Spleen (tissue), 11 donors: ENCODE measurements around the gene COL4A2. TPM values are rescaled to one million over a fixed set of nuclear protein-coding genes. Genes with fewer than 3 reads are reported as not detected.

Source experiments
- DNase-seq: peaks from one replicate; pipeline ENCODE4 v3.0.0-alpha.2; 2020
- H3K27ac ChIP-seq, 8 donors: fragments of 200-600 bp; sonication (generic) in 7 of 8; 1 replicate in 4 of 8; 2 replicates in 4 of 8; pipeline versions ENCODE4 v1.5.0 to v1.8.0; 2016 to 2021; ENCODE audit warnings: inconsistent platforms in 4 of 8, mild to moderate bottlenecking in 4 of 8, moderate library complexity in 1 of 8
- H3K27me3 ChIP-seq, 7 donors: fragments of 200-600 bp; sonication (generic) in 6 of 7; replicated peaks in 1 of 7; 1 replicate in 4 of 7; 2 replicates in 3 of 7; pipeline versions ENCODE4 v1.5.0 to v1.8.0; 2016 to 2021; ENCODE audit warnings: inconsistent platforms in 3 of 7, mild to moderate bottlenecking in 1 of 7
- H3K36me3 ChIP-seq, 6 donors: fragments of 200-600 bp; sonication (generic) in 5 of 6; 1 replicate in 4 of 6; 2 replicates in 2 of 6; pipeline versions ENCODE4 v1.5.0 to v1.8.0; 2016 to 2021; ENCODE audit warnings: inconsistent platforms in 2 of 6
- H3K4me1 ChIP-seq, 6 donors: fragments of 200-600 bp; sonication (generic) in 5 of 6; 1 replicate in 3 of 6; 2 replicates in 3 of 6; pipeline versions ENCODE4 v1.5.0 to v1.8.0; 2016 to 2021; ENCODE audit warnings: inconsistent platforms in 3 of 6
- H3K4me3 ChIP-seq, 8 donors: fragments of 200-600 bp; sonication (generic) in 7 of 8; 1 replicate in 4 of 8; 2 replicates in 4 of 8; pipeline versions ENCODE4 v1.5.0 to v1.8.0; 2016 to 2021; ENCODE audit warnings: inconsistent platforms in 4 of 8, mild to moderate bottlenecking in 4 of 8, moderate library complexity in 2 of 8
- H3K9me3 ChIP-seq, 8 donors: fragments of 200-600 bp; sonication (generic) in 7 of 8; 1 replicate in 4 of 8; 2 replicates in 4 of 8; pipeline versions ENCODE4 v1.5.0 to v1.8.0; 2016 to 2021; ENCODE audit warnings: inconsistent platforms in 4 of 8
- POLR2A ChIP-seq, 3 donors: fragments of 450-650 bp; IDR thresholded peaks; one replicate each; pipeline ENCODE4 v1.5.1; 2017; ENCODE audit warnings: antibody characterized with exemption in 3 of 3, mild to moderate bottlenecking in 1 of 3
- POLR2AphosphoS5 ChIP-seq, 3 donors: sonication (generic); formaldehyde crosslinking; IDR thresholded peaks; one replicate each; pipeline ENCODE4 v1.5.1; 2017; ENCODE audit warnings: antibody characterized with exemption in 3 of 3
- WGBS, 5 donors: extraction: QIAGEN DNeasy Blood & Tissue Kit in 3 of 5; methylation state at CpG; one replicate each; pipeline versions ENCODE4 v1.1.5 to v1.1.7; 2013 to 2018; 5-methylcytosine and 5-hydroxymethylcytosine counted together
- intact Hi-C: fragments of 100-400 bp; cut with DNase I; formaldehyde crosslinking; loops from one replicate; pipeline ENCODE4 v1.15.0; 2023; ENCODE audit warnings: low total_unique reads
- microRNA-seq, 3 donors: library from miRNA; unstranded; fragments of <30 nt; microRNA quantifications; one replicate each; pipeline versions ENCODE4 to v1.1.0, GENCODE V29; 2019 to 2020
- polyA plus RNA-seq, 3 donors: library from polyadenylated mRNA; stranded (reverse); fragments of 200-250 nt; gene quantifications; one replicate each; pipeline ENCODE4 v1.2.1, GENCODE V29; 2013
- small RNA-seq, 4 donors: library from RNA; depleted of rRNA; stranded (forward); fragments of <200 nt; gene quantifications; one replicate each; pipeline ENCODE3, GENCODE V24; 2016
- total RNA-seq, 7 donors: library from RNA; depleted of rRNA in 3 of 7; stranded (reverse); fragments of >200 nt in 3 of 7; fragmentation: NEBNext Ultra II Directional in 4 of 7; extraction: Animal tissue kit (Norgen Biotek cat#: 25700) in 4 of 7; gene quantifications; one replicate each; pipeline versions ENCODE4 v1.1.0 to v1.2.1, GENCODE V29; 2016 to 2021
- TF ChIP-seq, protein P1 (sequence below), 11 experiments: fragments of 200-600 bp in 7 of 11; fragments of 450-650 bp in 4 of 11; sonication (generic) in 4 of 11; IDR thresholded peaks in 8 of 11; conservative IDR thresholded peaks in 3 of 11; 1 replicate in 7 of 11; 2 replicates in 4 of 11; pipeline versions ENCODE4 v1.4.0 to v1.8.0; 2016 to 2021; ENCODE audit warnings: antibody characterized with exemption in 11 of 11, inconsistent platforms in 4 of 11, mild to moderate bottlenecking in 1 of 11
- donor health status: healthy with polysubstance abuse.
- donor health status: DM: no; HTN: no; CAD: no; lungs with moderate emphysema.
- donor health status: DM: no; HTN: no; CAD: no.
- donor health status: Bipolar disorder and iron deficiency.
- donor health status: healthy.
- donor health status: DM: no; HTN: no; CAD: no.
- donor health status: DM: yes; HTN: yes; CAD: no.

COL4A2 gene
- total and polyA plus RNA-seq, 10 donors = 52.6 to 712 (median 337) TPM

GRCh38 chr13:110560601-110561343, 253.7 kb downstream of the COL4A2 start:
- Histone ChIP-seq H3K4me3 (peak overlapping the region; percentile 33 to 92 (median 86)), H3K36me3 (peaks cover 0 to 34% (median 4%) of the 10 kb centered on the region in 6 donors), H3K4me1 (peaks cover 0 to 80% (median 51%) of the 10 kb centered on the region in 6 donors), H3K27ac (peak overlapping the region; percentile 54 to 96 (median 94)), H3K27me3 (no peaks in the 10 kb centered on the region), H3K9me3 (peaks cover 0 to 6% (median 0%) of the 10 kb centered on the region in 8 donors)
- intact Hi-C loops = no loop called here
- 2 to 4% (median 3%) methylated on average over 15 to 29 of the region's 29 CpGs for WGBS, 5 donors
- TF ChIP-seq POLR2A (IDR thresholded peaks at IDR 0.05) (no peak), POLR2AphosphoS5 (IDR thresholded peaks at IDR 0.05) (peak in 1 of 3 donors; percentile 44)
- DNase-seq = no peak

DNA sequence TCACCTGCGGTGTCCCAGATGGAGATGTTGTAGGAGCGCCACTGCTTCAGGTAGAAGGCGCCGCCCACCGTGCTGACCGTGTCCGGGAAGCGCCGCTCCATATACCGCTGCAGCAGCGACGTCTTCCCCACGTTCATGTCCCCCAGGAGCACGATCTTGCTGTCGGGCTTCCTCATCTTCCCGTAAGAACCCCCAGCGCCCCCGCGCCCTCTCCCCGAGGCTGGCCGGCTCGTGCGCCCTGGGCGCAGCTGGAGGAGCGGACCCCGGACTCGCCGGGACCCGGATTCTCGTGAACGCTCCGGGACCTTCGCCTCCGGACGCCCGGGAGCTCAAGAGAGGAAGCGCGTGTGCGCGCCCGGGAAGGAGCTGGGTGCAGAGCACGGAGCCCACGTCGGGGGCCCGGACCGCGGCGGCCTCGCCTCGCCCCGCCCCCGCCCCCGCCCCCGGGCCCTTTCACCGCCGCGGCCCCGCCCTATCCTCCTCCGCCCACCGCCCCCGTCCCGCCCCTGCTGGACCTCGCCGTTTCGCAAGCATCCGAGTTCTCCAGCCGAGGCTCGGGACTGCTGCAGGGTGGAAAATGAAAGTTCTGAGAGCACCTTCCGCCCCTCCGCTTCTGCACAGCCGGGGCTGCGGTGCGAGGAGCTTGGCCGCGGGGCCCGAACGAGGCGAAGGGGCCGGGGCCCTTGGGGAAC, 254.4 kb downstream of the COL4A2 start, which contains the start of gene RAB20:
Gene RAB20 (minus strand): TSS at position 379 of the 692 bp plus-strand sequence. CDS start 203 bp downstream, at position 176.
- TF ChIP-seq, protein P1, sequence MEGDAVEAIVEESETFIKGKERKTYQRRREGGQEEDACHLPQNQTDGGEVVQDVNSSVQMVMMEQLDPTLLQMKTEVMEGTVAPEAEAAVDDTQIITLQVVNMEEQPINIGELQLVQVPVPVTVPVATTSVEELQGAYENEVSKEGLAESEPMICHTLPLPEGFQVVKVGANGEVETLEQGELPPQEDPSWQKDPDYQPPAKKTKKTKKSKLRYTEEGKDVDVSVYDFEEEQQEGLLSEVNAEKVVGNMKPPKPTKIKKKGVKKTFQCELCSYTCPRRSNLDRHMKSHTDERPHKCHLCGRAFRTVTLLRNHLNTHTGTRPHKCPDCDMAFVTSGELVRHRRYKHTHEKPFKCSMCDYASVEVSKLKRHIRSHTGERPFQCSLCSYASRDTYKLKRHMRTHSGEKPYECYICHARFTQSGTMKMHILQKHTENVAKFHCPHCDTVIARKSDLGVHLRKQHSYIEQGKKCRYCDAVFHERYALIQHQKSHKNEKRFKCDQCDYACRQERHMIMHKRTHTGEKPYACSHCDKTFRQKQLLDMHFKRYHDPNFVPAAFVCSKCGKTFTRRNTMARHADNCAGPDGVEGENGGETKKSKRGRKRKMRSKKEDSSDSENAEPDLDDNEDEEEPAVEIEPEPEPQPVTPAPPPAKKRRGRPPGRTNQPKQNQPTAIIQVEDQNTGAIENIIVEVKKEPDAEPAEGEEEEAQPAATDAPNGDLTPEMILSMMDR (IDR thresholded peaks at IDR 0.05 in 8 of 11, conservative IDR thresholded peaks at IDR 0.05 in 3 of 11) = no peak
- TF ChIP-seq POLR2AphosphoS5 (IDR thresholded peaks at IDR 0.05) (peak; percentile 88 to 93 (median 89)), POLR2A (IDR thresholded peaks at IDR 0.05) (peak in 1 of 3 donors; percentile 75)
- intact Hi-C loops = no loop called here
- Histone ChIP-seq H3K4me3 (peak within 1 kb of the TSS; percentile 33 to 92 (median 86)), H3K36me3 (peaks cover 0 to 29% (median 4%) of the 10 kb centered on the region in 6 donors), H3K27me3 (no peaks in the 10 kb centered on the region), H3K4me1 (peaks cover 0 to 72% (median 44%) of the 10 kb centered on the region in 6 donors), H3K9me3 (peaks cover 0 to 6% (median 0%) of the 10 kb centered on the region in 8 donors), H3K27ac (peak within 1 kb of the TSS; percentile 75 to 96 (median 94))
- 1 to 4% (median 1%) methylated on average over 17 to 79 of the region's 79 CpGs for WGBS, 5 donors
- peak; percentile 95 for DNase-seq

DNA sequence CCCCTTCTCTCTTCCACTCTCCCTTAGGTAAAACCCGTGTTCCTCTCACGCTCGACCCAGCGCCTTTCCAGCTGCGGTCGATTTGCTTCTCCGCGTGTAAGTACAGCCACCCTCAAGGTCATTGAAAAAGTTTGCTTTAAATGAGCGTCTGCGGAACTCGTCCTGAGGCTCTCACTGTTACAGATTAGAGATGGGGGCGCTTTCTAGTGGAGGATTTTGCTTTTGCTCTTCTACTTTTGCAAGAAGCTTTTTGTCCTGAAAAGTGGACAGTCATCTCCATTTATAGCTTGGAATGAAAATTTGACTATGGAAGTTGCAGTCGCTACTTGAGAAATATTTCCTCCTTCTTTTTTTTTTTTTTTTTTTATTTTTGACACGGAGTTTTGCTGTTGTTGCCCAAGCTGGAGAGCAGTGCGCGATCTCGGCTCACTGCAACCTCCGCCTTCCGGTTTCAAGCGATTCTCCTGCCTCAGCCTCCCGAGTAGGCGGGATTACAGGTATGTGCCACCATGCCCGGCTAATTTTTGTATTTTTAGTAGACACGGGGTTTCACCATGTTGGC, 255.0 kb downstream of the COL4A2 start:
- no peak for DNase-seq
- Histone ChIP-seq H3K27me3 (no peaks in the 10 kb centered on the region), H3K27ac (peak overlapping the region; percentile 75 to 96 (median 94)), H3K9me3 (peaks cover 0 to 3% (median 0%) of the 10 kb centered on the region in 8 donors), H3K36me3 (peaks cover 0 to 23% (median 4%) of the 10 kb centered on the region in 6 donors), H3K4me3 (peak overlapping the region; percentile 33 to 92 (median 86)), H3K4me1 (peaks cover 0 to 66% (median 41%) of the 10 kb centered on the region in 6 donors)
- TF ChIP-seq, protein P1 (IDR thresholded peaks at IDR 0.05 in 8 of 11, conservative IDR thresholded peaks at IDR 0.05 in 3 of 11) = peak in 1 of 11 experiments; percentile 5
- no peak for TF ChIP-seq POLR2AphosphoS5 (IDR thresholded peaks at IDR 0.05)
- intact Hi-C loops = no loop called here
- 8 to 16% (median 12%) methylated on average over 24 of the region's 24 CpGs for WGBS, 5 donors

Small RNA genes within 50 kb of the gene (microRNA-seq; reads per million reads assigned to microRNA genes)
- gene MIR8073 = 0 reads per million in 3 donors

Small RNA genes within 50 kb of the gene (small RNA-seq; reads per million reads assigned to genes)
- gene MIR8073 = 0 reads per million in 4 donors

Other genes starting within 250 kb of the COL4A2 start
- gene COL4A1, start 127 bp upstream of the COL4A2 start, total RNA-seq = 100 to 1,000 TPM; 251 to 959 (median 365) TPM
- 10 to 100 TPM; 37.9 to 71.7 (median 61.5) TPM for gene COL4A1, start 127 bp upstream of the COL4A2 start, polyA plus RNA-seq